ENCODE data around the gene ZBED2.

GRCh38 chr3:111594781-111595180 is 365 bp downstream of the ZBED2 start:
- TF ChIP-seq EZH2 (IDR thresholded peaks at IDR 0.05; ENCODE audit: low read depth, unreplicated experiment) (no peak), CTCF (conservative IDR thresholded peaks at IDR 0.05; ENCODE audit: low read depth in 2 of 2) (no peak), ZNF331 (CRISPR knock-in tag; IDR thresholded peaks at IDR 0.05; ENCODE audit: low read depth) (no peak), POLR2AphosphoS5 (IDR thresholded peaks at IDR 0.05; ENCODE audit: low read depth) (no peak), JUNB (IDR thresholded peaks at IDR 0.05; ENCODE audit: unreplicated experiment) (no peak)

Data from GM23338 (cell line).